Activated naive CD8-positive, alpha-beta T cell treated with anti-CD3 and anti-CD28 coated beads, Interleukin-2, amount 50 U/mL, for 24 hours (primary cell): ENCODE measurements around the gene SLC44A3.

ENCODE experiments used
- ATAC-seq: fragments of 150-1000 bp; cut with Tn5 transposase; one replicate; pipeline ENCODE4 v1.10.0; 2021
- DNase-seq: peaks from one replicate; pipeline ENCODE4 v3.0.0; 2021
- H3K27ac Mint-ChIP-seq: one replicate; pipeline ENCODE4 v1.8.0; 2021; ENCODE audit warnings: mild to moderate bottlenecking, mixed read lengths
- H3K27me3 Mint-ChIP-seq: one replicate; pipeline ENCODE4 v1.8.0; 2021; ENCODE audit warnings: mixed read lengths
- H3K36me3 Mint-ChIP-seq: one replicate; pipeline ENCODE4 v1.8.0; 2021; ENCODE audit warnings: low read depth, mixed read lengths
- H3K4me1 Mint-ChIP-seq: one replicate; pipeline ENCODE4 v1.8.0; 2021; ENCODE audit warnings: mixed read lengths
- H3K4me3 Mint-ChIP-seq: one replicate; pipeline ENCODE4 v1.8.0; 2021; ENCODE audit warnings: mild to moderate bottlenecking, moderate library complexity, mixed read lengths
- H3K9me3 Mint-ChIP-seq: one replicate; pipeline ENCODE4 v1.8.0; 2021; ENCODE audit warnings: mixed read lengths

SLC44A3 gene

GRCh38 chr1:94793296-94793656 is 26.9 kb upstream of the SLC44A3 start:
- H3K27ac Mint-ChIP-seq, result no peak overlapping the region
- no peaks in the 10 kb centered on the region for H3K9me3 Mint-ChIP-seq
- no peak for DNase-seq
- no peak overlapping the region for H3K4me3 Mint-ChIP-seq
- H3K36me3 Mint-ChIP-seq, result no peaks in the 10 kb centered on the region
- peaks cover 12% of the 10 kb centered on the region for H3K4me1 Mint-ChIP-seq
- peaks cover 3% of the 10 kb centered on the region for H3K27me3 Mint-ChIP-seq
- ATAC-seq, result no peak

DNA sequence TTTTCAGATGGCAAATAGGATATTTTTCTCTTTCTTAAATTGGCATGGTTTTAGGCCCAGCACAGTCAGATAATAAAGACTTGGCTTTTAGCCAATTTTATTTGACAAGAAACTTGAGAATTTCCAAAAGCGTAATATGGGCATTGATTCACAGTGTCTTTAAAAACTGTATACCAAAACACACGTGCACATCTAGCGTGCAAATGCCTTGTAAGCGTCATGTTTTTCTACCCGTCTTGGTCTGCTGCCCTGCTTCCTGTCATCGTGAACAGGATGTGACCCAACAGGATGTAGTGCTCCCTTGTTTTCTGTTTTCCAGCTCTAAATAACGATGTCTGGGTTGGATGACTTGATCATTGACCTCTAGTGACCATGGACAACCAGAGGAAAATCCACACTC is 24.7 kb upstream of the SLC44A3 start:
- Mint-ChIP-seq H3K27me3 (no peaks in the 10 kb centered on the region), H3K4me1 (peaks cover 12% of the 10 kb centered on the region), H3K9me3 (no peaks in the 10 kb centered on the region), H3K36me3 (no peaks in the 10 kb centered on the region), H3K27ac (no peak overlapping the region), H3K4me3 (no peak overlapping the region)
- DNase-seq, result no peak
- no peak for ATAC-seq

DNA sequence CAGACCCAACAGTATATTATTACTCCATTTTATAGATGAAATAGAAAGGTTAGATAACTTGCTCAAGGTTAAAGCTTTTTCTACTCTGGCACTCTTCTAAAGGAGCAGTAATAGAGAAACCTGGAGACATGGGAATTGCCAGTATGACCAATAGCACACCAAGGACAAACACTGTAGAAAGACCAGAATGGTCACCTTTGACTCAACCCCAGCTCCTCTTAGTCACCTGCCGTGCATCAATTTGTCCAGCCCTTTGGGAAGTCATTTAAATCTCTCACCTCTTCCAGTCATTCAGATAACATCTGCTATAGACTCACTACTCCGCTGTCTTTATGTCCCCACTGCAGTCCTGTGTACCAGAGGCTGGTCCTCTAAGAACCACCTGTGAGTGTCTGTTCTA is 23.9 kb upstream of the SLC44A3 start:
- DNase-seq (no peak), ATAC-seq (no peak)
- no peak overlapping the region for H3K27ac Mint-ChIP-seq
- H3K4me3 Mint-ChIP-seq, result no peak overlapping the region
- no peaks in the 10 kb centered on the region for H3K27me3 Mint-ChIP-seq
- peaks cover 12% of the 10 kb centered on the region for H3K4me1 Mint-ChIP-seq
- no peaks in the 10 kb centered on the region for H3K9me3 Mint-ChIP-seq
- no peaks in the 10 kb centered on the region for H3K36me3 Mint-ChIP-seq

DNA sequence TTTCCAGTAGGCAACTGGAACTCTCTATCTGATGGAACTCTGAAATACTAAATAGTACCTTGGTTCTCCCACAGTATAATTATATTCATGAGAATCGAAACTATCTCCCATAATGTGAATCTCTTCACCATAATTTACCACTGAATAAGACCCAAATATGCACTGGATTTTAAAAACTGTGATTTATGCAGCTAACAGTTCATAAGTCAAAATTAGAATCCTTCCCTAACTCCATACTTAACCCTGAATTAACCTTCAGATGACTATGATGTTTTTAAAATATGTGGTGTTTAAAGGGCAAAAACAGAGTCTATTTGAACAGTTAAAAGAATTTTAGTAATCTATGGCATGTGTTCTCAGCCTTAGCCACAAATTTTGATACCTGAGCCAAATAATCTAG is 22.9 kb upstream of the SLC44A3 start:
- Mint-ChIP-seq H3K9me3 (no peaks in the 10 kb centered on the region), H3K36me3 (no peaks in the 10 kb centered on the region), H3K27ac (no peak overlapping the region), H3K4me1 (peaks cover 12% of the 10 kb centered on the region), H3K4me3 (no peak overlapping the region), H3K27me3 (no peaks in the 10 kb centered on the region)
- DNase-seq (no peak), ATAC-seq (no peak)

GRCh38 chr1:94798054-94798453 is 22.1 kb upstream of the SLC44A3 start:
- Mint-ChIP-seq H3K4me3 (no peak overlapping the region), H3K36me3 (no peaks in the 10 kb centered on the region), H3K4me1 (peaks cover 9% of the 10 kb centered on the region), H3K27ac (no peak overlapping the region), H3K9me3 (no peaks in the 10 kb centered on the region), H3K27me3 (no peaks in the 10 kb centered on the region)
- DNase-seq, result no peak
- ATAC-seq, result no peak

DNA sequence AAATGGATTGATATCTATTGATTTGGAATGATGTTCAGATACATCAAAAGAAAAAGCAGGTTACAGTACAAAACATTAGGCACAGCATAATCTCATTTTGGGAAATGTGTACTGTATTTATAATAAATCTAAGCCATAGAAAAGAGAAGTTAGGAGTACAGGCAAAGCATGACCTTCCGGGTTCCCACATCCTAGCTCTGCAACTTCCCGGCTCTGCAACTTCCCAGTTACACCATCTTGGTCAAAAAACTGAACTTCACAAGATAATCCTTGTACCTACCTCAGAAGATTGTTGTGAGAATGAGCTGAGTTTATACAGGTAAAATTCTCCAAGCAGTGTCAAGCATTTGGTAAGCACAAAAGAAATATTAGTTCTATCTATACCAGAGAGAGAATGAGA is 21.7 kb upstream of the SLC44A3 start:
- Mint-ChIP-seq H3K4me3 (no peak overlapping the region), H3K27ac (no peak overlapping the region), H3K4me1 (peaks cover 9% of the 10 kb centered on the region), H3K9me3 (no peaks in the 10 kb centered on the region), H3K27me3 (no peaks in the 10 kb centered on the region), H3K36me3 (no peaks in the 10 kb centered on the region)
- no peak for DNase-seq
- ATAC-seq, result no peak

DNA sequence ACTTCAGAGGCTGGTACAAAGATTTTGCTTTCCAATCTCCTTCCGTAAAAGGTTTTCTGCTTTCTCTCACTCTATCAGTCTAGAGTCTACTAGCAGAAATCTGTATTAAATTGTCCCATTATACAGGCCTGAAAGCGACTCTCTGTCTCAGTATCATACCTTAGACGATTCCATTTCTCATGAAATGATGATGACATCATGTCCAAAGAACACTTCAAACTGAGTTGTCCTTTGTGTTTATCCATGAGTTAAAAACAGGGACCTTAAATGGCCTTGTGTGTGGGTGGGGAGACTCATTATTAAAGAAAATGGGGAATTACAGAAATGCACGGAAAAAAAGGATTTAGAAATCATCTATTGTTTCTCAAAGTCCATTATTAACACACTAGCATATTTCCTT is 21.0 kb upstream of the SLC44A3 start:
- ATAC-seq (no peak), DNase-seq (no peak)
- H3K4me1 Mint-ChIP-seq, result peaks cover 9% of the 10 kb centered on the region
- no peak overlapping the region for H3K4me3 Mint-ChIP-seq
- no peaks in the 10 kb centered on the region for H3K9me3 Mint-ChIP-seq
- no peaks in the 10 kb centered on the region for H3K36me3 Mint-ChIP-seq
- no peak overlapping the region for H3K27ac Mint-ChIP-seq
- H3K27me3 Mint-ChIP-seq, result no peaks in the 10 kb centered on the region

- Mint-ChIP-seq H3K27me3 (peaks cover 1% of the 10 kb centered on the region), H3K9me3 (no peaks in the 10 kb centered on the region), H3K4me1 (peaks cover 6% of the 10 kb centered on the region), H3K27ac (no peak overlapping the region), H3K36me3 (no peaks in the 10 kb centered on the region), H3K4me3 (peak overlapping the region; percentile 27)
- DNase-seq (no peak), ATAC-seq (no peak)
These were observed 18.1 kb upstream of the SLC44A3 start for GRCh38 chr1:94801919-94802546.

DNA sequence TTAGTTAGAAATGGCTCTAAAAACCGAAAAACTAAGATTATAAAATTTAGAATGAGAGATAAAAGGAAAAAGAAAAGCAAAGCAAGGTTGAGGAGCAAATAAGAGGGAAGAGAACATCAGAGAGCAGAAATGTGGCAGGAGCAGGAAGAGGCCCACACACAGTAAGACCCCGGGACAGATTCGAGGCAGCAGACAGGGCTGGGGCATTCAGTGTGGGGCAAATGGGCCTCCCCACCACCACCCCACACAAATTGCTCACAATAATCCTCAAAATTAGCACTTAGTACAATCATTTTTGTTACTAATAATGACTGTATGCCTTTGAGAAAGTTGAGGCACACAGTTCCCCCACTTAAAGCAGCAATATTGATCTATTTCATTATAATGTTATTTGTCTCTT is 17.1 kb upstream of the SLC44A3 start:
- Mint-ChIP-seq H3K27me3 (peaks cover 1% of the 10 kb centered on the region), H3K4me1 (peaks cover 6% of the 10 kb centered on the region)
- ATAC-seq, result no peak

GRCh38 chr1:94803517-94804441 is 16.4 kb upstream of the SLC44A3 start:
- no peak for DNase-seq
- Mint-ChIP-seq H3K4me1 (peaks cover 8% of the 10 kb centered on the region), H3K4me3 (no peak overlapping the region), H3K9me3 (no peaks in the 10 kb centered on the region), H3K27me3 (peaks cover 1% of the 10 kb centered on the region), H3K27ac (no peak overlapping the region), H3K36me3 (no peaks in the 10 kb centered on the region)
- no peak for ATAC-seq

More for the DNA sequence above, 17.1 kb upstream of the SLC44A3 start:
- H3K36me3 Mint-ChIP-seq, result no peaks in the 10 kb centered on the region
- no peak overlapping the region for H3K27ac Mint-ChIP-seq
- H3K4me3 Mint-ChIP-seq, result no peak overlapping the region
- H3K9me3 Mint-ChIP-seq, result no peaks in the 10 kb centered on the region
- no peak for DNase-seq

GRCh38 chr1:94804442-94804837 is 15.7 kb upstream of the SLC44A3 start:
- Mint-ChIP-seq H3K27ac (no peak overlapping the region), H3K4me1 (peaks cover 8% of the 10 kb centered on the region), H3K27me3 (peaks cover 1% of the 10 kb centered on the region), H3K9me3 (no peaks in the 10 kb centered on the region), H3K36me3 (no peaks in the 10 kb centered on the region), H3K4me3 (no peak overlapping the region)
- ATAC-seq (no peak), DNase-seq (no peak)

- peak; percentile 49 for DNase-seq
- peaks cover 1% of the 10 kb centered on the region for H3K27me3 Mint-ChIP-seq
- no peak for ATAC-seq
- no peaks in the 10 kb centered on the region for H3K9me3 Mint-ChIP-seq
- no peak overlapping the region for H3K27ac Mint-ChIP-seq
- H3K36me3 Mint-ChIP-seq, result no peaks in the 10 kb centered on the region
- peaks cover 8% of the 10 kb centered on the region for H3K4me1 Mint-ChIP-seq
- no peak overlapping the region for H3K4me3 Mint-ChIP-seq
These were observed 14.2 kb upstream of the SLC44A3 start for GRCh38 chr1:94805912-94806311.

GRCh38 chr1:94806441-94806871 is 13.7 kb upstream of the SLC44A3 start:
- ATAC-seq, result no peak
- peaks cover 8% of the 10 kb centered on the region for H3K4me1 Mint-ChIP-seq
- H3K27me3 Mint-ChIP-seq, result peaks cover 1% of the 10 kb centered on the region
- no peak for DNase-seq
- no peak overlapping the region for H3K4me3 Mint-ChIP-seq
- H3K27ac Mint-ChIP-seq, result no peak overlapping the region
- no peaks in the 10 kb centered on the region for H3K36me3 Mint-ChIP-seq
- H3K9me3 Mint-ChIP-seq, result no peaks in the 10 kb centered on the region

GRCh38 chr1:94807742-94808491 is 12.2 kb upstream of the SLC44A3 start:
- H3K36me3 Mint-ChIP-seq, result no peaks in the 10 kb centered on the region
- no peak overlapping the region for H3K4me3 Mint-ChIP-seq
- DNase-seq (no peak), ATAC-seq (peak; percentile 38)
- H3K27me3 Mint-ChIP-seq, result peaks cover 1% of the 10 kb centered on the region
- peaks cover 3% of the 10 kb centered on the region for H3K4me1 Mint-ChIP-seq
- H3K27ac Mint-ChIP-seq, result no peak overlapping the region
- H3K9me3 Mint-ChIP-seq, result peaks cover 6% of the 10 kb centered on the region

DNA sequence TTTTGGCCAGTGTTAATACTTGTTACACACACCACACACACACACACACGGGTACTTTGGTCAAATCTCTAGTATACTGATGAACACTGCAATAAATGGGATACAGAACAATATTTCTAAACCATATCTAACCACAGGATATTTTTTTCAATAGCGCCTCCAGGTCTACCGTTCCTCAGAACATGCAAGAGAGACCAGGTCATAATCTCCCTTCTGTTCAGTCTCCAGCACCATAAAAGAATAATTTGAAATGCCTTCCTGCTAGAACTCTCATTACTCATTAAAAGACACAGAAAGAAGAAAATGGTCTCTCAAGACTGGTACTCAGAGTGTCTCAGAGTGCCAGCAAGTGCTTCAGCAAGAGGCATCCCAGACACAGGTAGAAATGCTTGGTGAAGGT is 11.5 kb upstream of the SLC44A3 start:
- no peak overlapping the region for H3K27ac Mint-ChIP-seq
- H3K4me3 Mint-ChIP-seq, result no peak overlapping the region
- peaks cover 6% of the 10 kb centered on the region for H3K9me3 Mint-ChIP-seq
- H3K4me1 Mint-ChIP-seq, result peaks cover 3% of the 10 kb centered on the region
- peaks cover 1% of the 10 kb centered on the region for H3K27me3 Mint-ChIP-seq
- no peak for ATAC-seq
- DNase-seq, result no peak
- no peaks in the 10 kb centered on the region for H3K36me3 Mint-ChIP-seq
